Stimulated activated CD4-positive, alpha-beta T cell treated with anti-CD3 and anti-CD28 coated beads, Interleukin-4, amount 100 ng/mL, for 1 hour (primary cell): ENCODE results near the gene PAQR4.

Experiments
- DNase-seq: peaks from one replicate; pipeline ENCODE4 v3.0.0-alpha.2; 2020

Gene PAQR4

DNA sequence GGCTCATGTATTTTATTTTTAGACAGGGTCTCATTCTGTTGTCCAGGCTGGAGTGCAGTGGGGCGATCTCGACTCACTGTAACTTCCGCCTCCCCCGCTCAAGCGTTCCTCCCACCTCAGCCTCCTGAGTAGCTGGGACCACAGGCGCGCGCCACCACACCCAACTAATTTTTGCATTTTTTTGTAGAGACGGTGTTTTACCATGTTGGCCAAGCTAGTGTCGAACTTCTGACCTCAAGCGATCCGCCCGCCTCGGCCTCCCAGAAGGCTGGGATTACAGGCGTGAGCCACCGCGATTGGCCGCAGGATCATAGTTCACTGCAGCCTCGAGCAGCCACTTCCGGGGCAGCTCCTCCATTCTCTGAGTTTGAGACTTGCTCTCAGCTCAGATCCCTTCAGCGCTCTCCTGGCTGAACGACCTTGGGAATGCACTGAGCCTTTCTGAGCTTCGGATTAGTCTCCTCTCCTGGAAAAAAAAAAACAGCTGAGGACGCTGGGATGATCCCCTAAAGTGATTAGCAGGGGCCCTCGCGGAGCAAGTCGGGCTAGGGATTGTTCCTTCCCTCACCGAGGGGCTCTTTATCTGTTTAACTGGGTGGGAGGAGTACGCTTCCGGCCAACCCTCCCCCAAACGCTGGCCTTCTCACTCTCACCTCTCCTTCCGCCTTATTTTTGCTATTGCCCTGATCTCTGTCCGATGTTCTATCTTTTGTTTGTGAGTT is 12.2 kb downstream of the PAQR4 start:
- no peak for DNase-seq

DNA sequence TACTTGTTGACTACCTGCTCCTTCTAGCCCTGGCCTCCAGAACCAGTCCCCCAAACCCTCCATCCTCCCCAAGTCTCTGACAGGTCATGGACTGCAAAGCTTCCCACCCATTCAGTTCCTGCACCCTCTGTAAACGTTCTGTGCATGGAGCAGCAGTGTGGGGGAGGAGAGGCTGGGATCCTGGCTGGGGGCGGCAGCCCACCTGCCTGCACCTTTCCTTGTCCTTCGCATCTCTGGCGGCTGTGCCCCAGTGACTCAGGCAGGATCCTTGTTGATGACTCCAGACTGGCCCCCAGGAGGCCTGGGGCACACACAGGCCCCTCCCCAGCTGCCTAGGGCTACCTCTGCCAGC is 12.7 kb downstream of the PAQR4 start:
- DNase-seq = no peak

DNA sequence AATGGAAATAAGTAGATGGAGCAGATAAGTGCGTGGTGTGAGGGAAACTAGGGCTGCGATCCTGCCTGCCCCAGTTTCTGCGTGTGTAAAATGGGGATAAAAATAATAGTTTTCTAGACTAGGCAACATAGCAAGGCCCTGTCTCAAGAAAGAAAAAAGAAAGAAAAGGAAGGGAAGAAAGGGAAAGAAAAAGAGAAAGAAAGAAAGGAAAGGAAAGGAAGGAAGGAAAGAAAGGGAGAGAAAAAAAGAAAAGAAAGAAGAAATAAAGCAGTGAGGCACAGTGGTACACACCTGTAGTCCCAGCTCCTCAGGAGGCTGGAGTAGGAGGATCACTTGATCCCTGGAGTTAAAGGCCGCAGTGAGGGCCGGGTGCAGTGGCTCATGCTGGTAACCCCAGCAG is 13.3 kb downstream of the PAQR4 start:
- DNase-seq = no peak

DNA sequence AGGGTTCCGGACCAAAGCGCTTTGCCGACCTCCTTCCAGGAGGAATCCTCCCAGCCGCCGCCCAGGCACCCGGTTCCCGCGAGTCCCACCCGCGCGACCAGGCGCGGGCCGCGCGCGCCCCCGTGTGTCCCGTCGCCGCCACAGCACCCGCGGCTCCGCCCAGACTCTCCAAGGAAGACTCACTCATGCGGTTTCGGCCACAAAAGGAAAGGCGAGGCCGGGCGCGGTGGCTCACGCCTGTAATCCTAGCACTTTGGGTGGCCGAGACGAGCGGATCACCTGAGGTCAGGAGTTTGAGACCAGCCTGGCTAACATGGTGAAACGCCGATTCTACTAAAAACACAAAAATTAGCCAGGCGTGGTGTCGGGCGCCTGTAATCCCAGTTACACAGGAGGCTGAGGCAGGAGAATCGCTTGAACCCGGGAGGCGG is 14.6 kb downstream of the PAQR4 start:
- peak; percentile 71 for DNase-seq

DNA sequence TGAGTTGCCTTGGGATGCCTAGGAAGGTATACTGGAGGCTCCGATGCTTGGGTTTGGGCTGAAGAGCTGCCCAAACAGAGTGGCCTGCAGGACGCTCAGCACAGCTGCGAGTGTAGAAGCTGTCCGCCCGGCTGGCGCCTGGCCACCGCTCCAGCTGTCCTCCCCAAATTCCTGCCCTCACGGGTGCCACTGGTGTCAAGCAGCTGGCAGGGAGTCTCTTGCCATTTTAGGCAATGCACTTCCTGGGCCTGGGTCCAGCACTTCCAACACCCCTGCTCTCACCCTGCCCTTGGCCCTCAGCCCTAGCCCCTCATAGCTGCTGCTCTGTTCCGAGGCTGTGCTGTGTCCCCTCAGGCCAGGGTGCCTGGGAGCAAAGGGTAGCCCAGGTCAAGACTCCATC is 16.3 kb downstream of the PAQR4 start:
- DNase-seq = no peak

DNA sequence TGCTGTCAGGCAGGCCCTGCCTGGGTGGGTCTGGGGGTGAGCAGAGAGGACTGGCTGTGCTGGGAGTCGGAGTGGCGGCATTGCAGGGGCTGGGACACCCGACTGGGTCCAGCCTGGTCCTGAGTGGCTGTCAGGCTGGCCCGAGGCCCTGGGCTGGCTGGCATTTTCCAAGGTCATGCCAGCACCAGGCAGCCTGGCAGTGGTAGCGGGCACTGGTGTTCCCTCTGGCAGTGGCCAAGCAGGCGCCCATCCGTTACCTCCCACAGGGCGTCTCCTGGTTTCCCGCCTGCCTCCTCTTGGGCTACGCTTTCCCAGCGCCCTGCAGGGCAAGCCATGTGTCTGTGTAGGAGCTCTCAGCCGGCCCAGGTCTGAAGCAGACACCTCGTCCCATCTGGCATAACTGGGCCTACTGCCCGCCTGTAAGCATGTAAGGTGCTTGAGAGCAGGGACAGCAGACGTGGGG is 16.8 kb downstream of the PAQR4 start:
- no peak for DNase-seq

DNA sequence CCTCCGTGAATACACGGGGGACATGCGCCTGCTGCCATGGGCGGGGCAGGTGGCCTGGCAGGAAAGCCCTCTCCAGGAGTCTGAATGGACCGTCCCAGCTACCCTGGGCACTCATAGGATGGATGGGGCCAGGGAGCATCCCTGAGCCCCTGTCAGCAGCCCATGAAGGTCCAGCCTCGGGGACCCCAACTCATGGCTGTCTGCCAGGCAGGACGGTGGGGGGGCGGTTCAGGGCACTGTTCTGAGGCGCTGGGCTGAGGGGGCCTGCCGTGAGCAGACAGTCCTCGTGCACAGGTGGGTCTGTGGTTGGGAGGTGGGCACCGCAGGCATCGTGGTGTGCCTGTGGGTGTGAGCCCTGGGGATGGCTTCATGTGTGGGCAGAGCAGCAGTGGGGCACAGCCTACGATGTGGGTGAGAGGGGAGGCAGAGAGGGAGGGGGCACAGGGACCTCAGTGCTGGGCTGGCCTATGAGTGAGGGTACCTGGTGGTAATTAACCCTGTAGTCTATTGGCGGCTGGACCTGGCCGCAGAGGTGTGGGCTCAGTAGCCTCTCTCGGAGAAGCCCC is 17.6 kb downstream of the PAQR4 start:
- no peak for DNase-seq

DNA sequence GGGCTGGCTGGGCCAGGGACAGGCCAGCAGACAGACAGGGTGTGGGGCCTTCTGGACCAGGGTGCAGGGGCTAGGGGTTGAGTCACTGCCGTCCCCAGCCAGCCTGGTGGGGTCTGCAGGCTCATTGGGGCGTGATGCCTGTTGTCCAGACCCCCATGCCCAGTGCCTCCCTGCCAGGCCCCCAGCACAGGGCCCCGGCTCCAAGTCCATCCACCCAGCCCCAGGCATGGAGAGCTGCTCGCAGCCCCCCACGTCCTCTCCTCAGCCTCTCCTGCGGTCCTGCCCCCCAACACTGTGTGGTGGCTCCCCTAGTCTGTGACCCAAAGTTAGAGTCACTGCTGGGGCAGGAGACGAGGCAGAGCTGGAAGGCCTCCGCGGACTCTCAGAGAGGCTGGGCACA is 18.1 kb downstream of the PAQR4 start:
- DNase-seq = no peak

DNA sequence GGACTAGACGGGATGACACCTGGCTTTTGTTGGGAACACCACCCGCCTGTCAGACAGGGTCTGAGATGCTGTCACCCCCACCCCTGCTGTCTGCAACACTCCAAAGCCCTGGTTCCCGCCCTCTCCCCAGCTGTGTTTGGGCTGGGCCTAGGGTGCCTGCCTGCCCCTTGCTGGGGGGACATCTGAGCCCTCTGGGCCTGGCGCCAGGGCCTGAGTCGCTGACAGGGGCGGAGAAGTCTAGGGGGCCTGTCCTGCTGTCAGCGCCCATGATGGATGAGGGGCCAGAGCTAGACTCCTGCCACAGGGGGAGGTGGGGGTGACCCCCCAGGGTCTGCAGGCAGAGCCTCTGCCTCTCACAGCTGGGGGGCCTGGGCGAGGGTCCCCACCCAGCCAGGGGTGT is 18.7 kb downstream of the PAQR4 start:
- DNase-seq = no peak

DNA sequence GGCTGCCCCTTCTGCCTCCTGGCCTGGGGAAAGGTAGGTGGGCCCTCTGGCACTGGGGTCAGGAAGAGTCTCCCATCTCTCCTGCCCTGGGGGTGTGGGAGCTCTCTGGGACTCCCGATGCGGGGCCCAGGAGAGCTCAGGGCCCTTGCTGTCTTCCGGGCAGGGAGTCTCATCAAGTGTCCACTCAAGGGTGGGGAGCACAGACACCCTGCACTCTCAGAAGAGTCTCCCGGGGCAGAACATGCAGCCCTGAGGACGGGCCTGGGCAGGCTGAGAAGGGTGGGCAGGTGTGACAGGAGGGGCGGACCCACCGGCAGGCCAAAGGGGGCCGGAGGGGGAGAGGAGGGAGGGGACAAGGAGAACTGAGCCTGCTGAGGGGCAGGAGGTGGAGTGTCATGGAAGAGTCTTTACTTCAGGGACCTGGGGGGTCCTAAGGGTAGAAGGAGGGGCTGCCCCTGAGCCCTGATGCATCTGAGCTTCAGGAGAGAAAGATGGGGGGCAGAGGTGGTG is 19.5 kb downstream of the PAQR4 start:
- DNase-seq = no peak

DNA sequence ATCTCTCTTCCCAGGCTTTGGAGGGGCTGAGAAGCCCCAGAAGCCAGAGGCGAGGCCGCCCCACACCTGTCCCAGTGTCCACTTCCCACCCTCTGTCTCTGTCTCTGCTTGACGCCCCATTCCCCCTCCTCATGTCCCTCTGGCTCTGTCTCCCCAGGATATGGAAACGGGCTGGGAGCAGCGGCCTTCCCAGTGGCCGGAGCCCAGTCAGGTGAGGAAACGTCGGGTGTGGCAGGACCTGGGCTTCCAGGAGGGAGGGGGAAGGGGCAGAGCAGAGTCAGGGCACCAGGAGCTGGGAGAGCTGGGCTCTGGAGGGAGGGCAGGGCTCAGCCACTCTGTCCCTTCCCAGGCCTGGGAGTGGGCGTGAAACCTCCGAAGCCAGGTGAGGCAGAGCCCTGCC is 21.7 kb downstream of the PAQR4 start:
- no peak for DNase-seq

DNA sequence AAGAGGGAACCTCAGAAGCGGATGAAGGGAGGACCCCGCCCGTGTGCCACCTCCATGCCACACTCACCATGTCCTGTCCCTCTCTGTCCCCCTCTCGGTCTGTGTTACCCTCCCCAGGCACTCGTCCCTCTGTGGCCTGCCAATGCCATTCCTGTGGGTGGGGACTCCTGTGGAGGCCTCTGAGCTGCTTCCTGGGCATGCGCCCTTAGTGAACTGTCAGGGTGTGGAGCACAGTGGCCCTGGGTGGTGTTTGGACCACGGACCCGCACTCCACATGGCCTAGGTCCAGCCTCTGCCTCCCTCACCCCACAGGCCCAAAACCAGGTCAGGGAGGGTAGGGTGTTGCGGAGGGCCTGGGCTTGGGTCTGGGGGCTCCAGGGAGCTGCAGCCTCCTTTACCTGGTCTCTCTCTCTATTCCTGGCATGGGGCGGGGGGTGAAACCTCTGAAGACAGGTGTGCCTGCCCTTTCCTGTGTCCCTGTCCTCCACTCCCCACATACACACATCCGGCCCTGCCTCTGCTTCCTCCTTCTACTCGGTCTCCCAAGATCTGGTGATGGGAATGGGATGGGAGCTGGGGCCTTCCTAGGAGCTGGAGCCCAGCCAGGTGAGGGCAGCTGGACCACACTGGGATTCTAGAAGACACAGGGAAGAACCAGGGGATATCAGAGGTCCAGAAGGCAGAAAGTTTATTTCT is 22.6 kb downstream of the PAQR4 start:
- no peak for DNase-seq

DNA sequence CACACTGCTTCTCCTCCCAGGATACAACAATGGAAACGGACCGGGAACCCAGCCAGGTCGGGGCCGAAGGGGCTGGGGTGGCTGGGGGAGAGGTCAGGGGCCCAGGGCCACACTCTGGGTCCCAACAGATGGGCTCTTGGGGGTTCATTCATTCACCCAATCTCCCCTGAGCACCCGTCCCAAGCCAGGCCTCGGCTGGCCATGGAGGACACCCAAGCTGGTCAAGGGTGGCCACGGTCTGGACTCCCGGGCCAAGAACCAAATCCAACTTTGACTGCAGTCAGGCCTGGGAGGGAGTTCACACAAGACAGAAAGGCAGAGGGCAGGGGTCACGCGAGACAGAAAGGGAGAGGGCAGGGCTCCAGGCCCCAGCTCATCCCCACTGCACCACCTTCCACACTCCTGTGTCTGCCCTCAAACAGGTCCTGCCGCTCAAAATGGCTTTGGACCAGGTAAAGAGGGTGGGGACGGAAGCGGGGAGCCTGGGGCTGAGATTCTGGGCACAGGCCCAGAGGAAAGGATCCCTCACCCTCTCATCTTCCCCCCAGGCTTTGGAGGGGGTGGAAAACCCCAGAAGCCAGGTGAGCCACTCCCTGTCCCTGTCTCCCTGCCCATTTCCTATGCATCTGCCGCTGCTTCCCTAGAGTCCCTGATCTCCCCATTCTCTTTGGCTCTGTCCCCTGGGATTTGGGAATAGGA is 23.4 kb downstream of the PAQR4 start:
- DNase-seq = no peak

DNA sequence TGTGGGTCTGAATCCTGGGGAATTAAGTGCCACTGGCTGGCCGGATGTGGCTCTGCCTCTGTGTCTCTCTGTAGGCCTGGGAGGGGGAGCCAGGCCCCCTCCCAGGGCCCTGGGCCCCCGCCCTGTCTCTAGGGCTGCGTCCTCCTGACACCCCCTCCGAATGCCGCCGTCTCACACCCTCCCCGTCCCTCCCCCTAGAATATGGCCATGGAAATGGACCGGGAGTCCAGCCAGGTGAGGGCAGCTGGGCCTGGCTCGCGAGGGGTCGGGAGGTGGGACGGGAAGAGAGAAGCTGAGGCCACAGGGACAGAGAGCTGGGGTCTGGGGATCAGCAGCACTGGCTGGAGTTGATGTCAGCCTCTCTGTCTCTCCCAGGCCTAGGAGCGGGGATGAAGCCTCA is 27.1 kb downstream of the PAQR4 start:
- no peak for DNase-seq

DNA sequence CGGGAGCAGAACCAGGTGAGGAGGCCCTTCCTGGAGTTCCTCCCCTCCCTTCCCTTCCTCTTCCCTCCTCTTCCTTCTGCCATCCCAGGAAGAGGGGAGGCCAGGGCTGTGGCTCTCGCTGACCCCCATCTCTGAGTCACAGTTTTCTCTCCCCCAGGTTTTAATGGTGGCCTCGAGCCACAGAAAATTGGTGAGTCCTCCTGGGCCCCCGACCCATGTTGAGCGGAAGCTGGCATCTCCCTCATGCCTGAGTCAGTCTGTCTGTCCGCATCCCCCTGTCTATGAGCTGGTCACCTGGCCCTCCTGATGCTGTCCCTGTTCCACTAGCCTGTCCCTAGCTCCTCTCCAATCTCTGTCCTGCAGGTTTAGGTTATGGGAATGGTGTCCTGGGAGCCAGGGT is 30.8 kb downstream of the PAQR4 start:
- DNase-seq = no peak

DNA sequence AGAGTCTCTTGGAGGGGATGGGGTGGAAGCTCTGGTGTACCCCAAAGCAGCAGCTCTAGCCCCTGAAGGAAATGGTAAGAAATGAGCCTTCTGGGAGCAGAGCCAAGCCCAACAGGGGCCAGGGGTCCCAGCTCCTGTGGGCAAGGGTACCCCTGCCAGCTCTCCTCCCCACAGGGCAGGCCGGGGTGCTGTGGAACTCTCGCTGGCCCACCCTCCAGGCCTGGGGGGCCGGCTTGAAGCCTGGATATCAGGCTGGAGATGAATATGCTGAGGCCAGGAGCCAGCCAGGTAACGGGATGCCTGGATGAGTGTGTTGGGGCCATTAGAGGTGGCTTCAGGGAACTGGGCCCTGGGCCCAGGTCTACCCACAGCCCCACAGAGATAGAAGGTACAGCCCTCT is 31.4 kb downstream of the PAQR4 start:
- no peak for DNase-seq

DNA sequence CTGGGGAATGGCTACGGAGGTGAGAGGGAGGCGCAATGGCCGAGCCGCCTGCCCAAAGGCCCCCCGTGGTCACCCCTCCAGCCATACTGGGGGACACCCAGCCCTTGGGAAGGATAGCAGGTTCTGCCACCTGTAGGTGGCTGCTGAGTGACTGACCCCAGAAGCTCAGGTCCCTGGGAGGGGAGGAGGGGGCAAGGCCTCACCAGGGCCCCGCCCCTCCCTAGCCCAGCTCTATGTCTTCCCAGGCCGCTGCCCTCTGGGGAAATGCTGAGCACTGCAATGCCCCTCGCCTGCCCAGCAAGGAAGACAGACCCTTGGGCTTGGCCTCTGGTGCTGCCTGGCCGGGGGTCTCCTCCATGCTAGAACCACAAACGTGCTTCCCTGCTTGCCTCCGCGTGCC is 32.2 kb downstream of the PAQR4 start:
- DNase-seq = no peak

DNA sequence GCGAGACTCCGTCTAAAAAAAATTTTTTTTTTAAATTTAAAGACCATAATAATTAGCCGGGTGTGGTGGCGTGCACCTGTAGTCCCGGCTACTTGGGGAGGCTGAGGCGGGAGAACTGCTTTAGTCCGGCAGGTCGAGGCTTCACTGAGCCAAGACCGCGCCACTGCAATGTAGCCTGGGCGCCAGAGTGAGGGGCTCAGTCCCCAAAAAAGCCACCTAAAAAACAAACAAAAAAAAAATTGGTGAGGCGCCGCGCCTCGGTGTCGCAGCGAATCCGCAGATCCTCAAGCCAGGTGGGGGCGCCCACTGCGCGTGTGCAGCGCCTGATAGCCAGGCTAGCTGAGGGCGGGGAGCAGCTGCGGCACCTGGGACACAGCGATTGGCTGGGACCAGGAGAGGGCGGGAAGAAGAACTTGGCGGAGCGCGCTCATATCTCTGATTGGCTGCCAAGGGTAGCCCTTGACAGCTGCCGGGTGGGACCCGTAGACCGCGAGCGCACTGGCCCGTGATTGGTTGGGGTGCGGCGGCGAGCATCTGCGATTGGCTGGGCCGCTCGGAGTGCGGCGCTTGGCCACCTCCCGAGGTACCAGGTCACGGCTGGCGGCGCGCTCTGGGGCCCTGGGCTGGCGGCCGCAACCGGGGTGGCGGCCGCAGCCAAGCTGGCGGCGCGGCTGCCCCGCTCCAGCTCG is 34.6 kb downstream of the PAQR4 start:
- peak; percentile 95 for DNase-seq

DNA sequence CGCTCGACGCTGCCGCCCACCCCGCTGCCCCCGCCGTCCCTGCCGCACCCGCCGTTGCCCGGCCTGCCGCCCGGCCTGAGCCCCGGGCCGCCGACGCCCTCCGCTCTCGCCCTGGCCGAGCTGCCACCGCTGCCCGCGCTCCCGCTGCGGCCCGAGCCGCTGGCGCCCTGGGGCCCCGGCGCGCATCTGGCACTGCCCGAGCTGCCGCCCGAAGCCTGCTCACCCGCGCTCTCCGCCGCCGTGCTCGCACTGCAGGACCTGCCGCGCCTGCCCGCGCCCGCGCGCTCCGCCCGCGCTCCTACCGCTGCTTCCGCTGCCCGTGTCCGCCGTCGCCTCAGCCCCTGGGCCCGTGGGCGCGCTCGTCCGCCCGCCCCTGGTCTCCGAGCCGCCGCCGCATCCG is 35.2 kb downstream of the PAQR4 start:
- DNase-seq = no peak

DNA sequence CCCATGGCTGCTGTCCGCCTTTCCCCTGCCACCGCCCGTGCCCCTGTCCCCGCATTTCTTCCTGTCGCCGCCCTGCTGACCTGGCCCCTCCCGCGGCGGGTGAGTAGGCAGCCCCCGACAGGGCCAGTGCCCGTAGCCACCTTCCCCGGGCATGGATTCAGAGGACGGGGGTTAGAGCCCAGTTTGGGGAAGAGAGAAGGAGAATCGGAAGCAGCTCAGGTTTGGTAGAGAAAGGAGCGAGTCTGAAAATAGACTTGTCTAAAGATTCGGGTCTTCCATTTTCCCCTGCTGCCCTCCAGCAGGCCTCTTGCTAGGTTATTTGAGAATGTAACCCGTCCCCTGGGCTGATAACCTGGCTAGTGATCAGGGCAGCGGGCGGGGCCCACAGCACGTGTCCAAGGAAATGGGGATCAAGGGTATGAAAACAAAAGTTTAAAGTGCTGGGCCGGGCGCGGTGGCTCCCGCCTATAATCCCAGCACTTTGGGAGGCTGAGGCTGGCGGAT is 35.7 kb downstream of the PAQR4 start:
- DNase-seq = no peak

DNA sequence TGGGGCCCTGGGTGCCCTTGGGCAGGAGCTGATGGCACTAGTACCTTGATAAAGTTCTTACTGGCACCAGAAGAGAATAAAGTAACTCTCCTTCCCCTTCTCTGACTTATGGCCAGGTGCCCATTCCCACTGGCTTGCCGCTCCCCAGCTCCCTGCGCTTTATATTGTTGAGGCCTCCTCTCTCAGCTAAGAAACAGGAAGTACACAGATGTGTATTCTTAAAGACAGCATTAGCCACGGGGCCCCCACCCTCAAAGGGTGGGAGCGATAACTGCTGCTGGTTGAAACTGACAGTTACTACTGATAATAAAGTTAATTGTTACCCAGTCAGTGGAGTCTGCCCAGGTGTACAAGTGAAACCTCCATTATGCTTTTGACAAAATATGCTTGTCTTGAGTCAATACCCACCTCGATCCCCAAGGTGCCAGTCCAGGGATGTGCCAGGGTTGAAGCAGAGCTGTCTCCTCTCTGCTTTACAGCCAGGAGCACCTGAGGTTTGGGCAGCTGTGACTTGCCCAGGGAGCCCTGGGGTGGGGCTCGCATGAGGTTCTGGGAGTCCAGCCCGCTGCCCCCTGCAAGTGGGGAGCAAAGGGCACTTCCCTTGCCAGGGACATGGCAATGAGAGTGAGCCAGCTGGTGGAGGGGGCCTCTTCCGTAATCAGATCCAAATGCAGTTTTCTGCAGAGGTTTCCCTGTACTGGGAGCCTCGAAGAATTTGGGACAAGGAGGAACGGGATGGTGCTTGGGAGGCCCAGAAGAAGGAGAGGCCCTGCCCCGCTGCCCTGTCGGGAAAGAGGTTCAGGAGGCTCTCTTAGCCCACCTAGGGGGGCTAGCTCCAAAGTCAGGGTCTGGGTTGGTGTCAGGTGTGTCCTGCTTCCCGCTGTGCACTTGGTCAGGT is 38.2 kb downstream of the PAQR4 start:
- no peak for DNase-seq
